Epidermal melanocyte (primary cell): ENCODE results near the gene RBX1.
"Not testable (repeated sequence)": the region's sequence is repeated elsewhere in the genome, so short reads cannot be mapped to it uniquely, and the experiment has no call there.

Experiments
- DNase-seq: peaks from one replicate; pipeline ENCODE4 v3.0.0; 2011; ENCODE audit warnings: low spot score; ENCODE audit not compliant: insufficient read length

RBX1 gene

GRCh38 chr22:40967111-40967760, 16.1 kb downstream of the RBX1 start:
- DNase-seq: no peak

- no peak for DNase-seq
These were observed 21.4 kb downstream of the RBX1 start for GRCh38 chr22:40972587-40972986.

- no peak for DNase-seq
These were observed 22.0 kb downstream of the RBX1 start for GRCh38 chr22:40973144-40973543.

GRCh38 chr22:40975366-40975765, 24.2 kb downstream of the RBX1 start:
- no peak for DNase-seq

- no peak for DNase-seq
These were observed 25.9 kb downstream of the RBX1 start for GRCh38 chr22:40976866-40977700.

- no peak for DNase-seq
These were observed 28.0 kb downstream of the RBX1 start for GRCh38 chr22:40979198-40979597.

GRCh38 chr22:40979871-40980270, 28.7 kb downstream of the RBX1 start:
- DNase-seq: no peak

GRCh38 chr22:40982482-40983385, 31.6 kb downstream of the RBX1 start:
- DNase-seq: no peak

- no peak for DNase-seq
These were observed 40.1 kb downstream of the RBX1 start for GRCh38 chr22:40991298-40991697.

GRCh38 chr22:40995821-40996220, 44.6 kb downstream of the RBX1 start:
- DNase-seq: no peak

- no peak for DNase-seq
These were observed 46.3 kb downstream of the RBX1 start for GRCh38 chr22:40997520-40997919.

GRCh38 chr22:41000040-41000565, 48.9 kb downstream of the RBX1 start:
- DNase-seq: no peak

- DNase-seq: no peak
These were observed 50.0 kb downstream of the RBX1 start for GRCh38 chr22:41000941-41001721.

- DNase-seq: no peak
These were observed 50.5 kb downstream of the RBX1 start for GRCh38 chr22:41001722-41002122.

GRCh38 chr22:41002386-41002785, 51.2 kb downstream of the RBX1 start:
- not testable (repeated sequence) for DNase-seq

- no peak for DNase-seq
These were observed 51.9 kb downstream of the RBX1 start for GRCh38 chr22:41003066-41003465.

- no peak for DNase-seq
These were observed 52.8 kb downstream of the RBX1 start for GRCh38 chr22:41003976-41004375.

- no peak for DNase-seq
These were observed 58.2 kb downstream of the RBX1 start for GRCh38 chr22:41009222-41009948.

GRCh38 chr22:41015003-41015402, 63.8 kb downstream of the RBX1 start:
- DNase-seq: no peak

- no peak for DNase-seq
These were observed 70.0 kb downstream of the RBX1 start for GRCh38 chr22:41021061-41021612.
